ENCODE data around the gene NUMB.

Gene NUMB

DNA sequence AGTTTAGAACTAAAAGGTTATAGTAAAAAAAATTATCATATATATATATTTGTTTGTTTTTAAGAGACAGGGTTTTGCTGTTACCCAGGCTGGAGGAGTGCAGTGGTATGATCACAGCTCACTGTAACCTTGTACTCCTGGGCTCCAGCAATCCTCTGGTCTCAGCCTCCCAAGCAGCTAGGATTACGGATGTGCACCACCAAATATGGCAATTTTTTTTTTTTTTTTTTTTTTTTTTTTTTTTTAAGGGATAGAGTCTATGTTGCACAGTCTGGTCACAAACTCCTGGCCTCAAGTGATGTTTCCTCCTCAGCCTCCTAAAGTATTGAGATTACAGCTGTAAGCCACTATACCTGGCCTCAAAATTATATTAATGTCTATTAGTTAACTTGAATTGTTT, 172.4 kb downstream of the NUMB start:
- DNase-seq, result no peak

DNA sequence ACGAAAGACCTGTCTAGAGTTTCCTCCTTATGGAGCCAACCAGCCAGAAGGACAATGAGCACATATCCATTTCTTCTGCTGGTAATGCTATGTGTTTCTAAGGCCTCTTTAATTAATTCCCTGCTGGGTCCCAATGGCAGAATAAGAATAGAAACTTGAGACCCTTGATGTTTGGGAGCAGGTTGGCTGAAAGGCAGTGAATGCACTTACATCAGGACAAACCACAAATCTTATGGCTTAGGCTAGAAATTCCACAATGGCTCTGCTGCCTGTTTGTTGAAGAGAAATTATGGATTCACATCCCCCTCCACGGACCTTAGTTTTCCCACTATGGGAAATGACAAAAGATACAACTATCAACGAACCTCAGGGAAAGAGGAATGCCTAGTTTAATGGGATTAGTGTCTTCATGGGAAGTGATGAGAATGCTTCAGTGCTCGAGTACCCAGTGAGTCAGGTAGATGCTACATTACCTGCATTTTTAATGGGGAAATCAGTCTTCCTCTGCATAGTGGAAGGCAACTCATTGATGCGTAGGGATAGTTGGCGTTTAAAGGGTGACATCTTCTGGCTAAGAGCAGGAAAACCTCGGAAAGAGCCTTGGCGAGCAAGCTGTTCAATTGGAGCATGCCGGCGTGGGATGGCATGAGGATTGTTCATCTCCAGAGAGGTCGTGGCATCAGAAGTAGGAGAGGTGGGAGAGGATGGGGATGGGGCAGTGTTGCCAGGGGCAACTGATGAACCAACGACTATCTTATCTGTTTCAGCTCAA, 174.6 kb downstream of the NUMB start:
- DNase-seq, result no peak

DNA sequence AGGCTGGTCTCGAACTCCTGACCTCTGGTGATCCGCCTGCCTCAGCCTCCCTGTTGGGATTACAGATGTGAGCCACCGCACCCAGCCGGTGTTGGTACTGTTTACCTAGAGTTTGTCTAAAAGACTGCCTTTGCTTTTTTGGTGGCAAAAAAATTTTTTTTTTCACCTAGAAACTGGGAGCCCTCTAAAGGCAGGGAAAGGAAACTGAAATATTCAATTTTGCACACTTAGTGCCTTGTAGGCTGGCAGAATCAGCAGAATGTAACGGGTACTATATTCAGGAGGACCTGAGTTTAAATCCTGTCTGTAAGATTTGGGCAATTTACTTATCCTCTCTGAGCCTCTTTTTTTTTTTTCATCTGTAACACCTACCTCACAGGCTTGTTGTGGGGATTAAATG, 177.4 kb downstream of the NUMB start:
- no peak for DNase-seq

DNA sequence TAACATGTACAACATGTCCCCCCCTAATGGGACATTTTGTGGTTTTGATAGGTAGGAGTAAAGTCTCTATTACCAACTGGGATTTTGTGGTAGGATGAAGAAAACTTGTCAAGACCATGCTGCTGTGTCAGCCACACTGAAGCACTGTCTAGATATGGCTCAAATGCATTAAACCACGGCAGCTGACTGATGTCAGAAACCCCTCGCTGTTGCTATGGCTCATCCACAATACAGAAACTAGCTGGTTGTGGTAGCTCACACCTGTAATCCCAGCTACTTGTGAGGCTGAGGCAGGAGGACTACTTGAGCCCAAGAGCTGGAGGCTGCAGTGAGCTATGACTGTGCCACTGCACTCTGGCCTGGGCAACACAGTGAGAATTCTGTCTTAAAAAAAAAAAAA, 181.0 kb downstream of the NUMB start:
- no peak for DNase-seq

DNA sequence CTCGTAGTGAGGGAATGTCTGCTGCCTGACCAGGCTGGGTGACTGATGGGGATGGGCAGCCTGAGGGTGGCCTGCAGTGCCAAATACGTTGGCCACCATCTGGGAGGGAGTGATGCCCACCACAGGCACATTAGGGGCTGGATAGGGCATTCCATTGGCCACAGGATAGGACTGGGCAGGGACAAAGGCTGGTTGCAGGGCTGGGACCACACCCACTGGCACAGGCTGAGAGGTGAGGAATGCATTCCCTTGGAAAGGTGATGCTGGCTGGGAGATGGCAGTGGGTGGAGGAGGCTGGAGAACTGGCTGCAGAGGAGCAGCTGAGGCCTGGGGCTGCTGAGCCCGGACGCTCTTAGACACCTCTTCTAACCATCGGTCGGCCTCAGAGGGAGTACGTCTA, 181.5 kb downstream of the NUMB start:
- no peak for DNase-seq

DNA sequence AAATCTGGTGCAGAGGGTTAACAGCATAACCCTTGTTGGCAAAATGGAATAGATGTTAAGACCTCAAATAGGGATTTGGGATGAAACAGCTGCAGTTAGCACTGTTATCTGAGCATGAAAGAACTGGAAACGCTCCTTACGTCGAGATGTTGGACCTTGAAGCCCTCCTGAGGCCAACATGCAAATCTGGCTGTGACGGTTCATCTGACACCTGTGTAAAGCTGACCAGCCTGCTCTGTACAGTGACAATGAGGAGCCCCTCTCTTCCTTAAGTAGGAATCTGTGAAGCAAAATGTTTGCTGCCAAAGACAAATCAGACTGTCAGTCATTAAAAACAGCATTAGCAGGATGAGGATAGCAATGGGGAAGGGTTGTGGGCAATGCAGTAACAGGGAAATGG, 184.5 kb downstream of the NUMB start:
- no peak for DNase-seq

DNA sequence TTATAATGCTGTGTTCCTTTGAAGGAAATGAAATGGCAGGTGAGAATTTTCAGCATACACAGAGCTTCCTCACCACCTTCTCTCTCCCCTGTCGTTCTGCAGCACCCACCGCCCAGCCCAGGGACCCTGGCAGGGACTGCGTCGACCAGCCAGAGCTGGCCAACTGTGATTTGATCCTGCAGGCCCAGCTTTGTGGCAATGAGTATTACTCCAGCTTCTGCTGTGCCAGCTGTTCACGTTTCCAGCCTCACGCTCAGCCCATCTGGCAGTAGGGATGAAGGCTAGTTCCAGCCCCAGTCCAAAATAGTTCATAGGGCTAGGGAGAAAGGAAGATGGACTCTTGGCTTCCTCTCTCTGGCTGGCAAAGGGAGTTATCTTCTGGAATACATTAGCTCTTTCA, 186.0 kb downstream of the NUMB start:
- no peak for DNase-seq

DNA sequence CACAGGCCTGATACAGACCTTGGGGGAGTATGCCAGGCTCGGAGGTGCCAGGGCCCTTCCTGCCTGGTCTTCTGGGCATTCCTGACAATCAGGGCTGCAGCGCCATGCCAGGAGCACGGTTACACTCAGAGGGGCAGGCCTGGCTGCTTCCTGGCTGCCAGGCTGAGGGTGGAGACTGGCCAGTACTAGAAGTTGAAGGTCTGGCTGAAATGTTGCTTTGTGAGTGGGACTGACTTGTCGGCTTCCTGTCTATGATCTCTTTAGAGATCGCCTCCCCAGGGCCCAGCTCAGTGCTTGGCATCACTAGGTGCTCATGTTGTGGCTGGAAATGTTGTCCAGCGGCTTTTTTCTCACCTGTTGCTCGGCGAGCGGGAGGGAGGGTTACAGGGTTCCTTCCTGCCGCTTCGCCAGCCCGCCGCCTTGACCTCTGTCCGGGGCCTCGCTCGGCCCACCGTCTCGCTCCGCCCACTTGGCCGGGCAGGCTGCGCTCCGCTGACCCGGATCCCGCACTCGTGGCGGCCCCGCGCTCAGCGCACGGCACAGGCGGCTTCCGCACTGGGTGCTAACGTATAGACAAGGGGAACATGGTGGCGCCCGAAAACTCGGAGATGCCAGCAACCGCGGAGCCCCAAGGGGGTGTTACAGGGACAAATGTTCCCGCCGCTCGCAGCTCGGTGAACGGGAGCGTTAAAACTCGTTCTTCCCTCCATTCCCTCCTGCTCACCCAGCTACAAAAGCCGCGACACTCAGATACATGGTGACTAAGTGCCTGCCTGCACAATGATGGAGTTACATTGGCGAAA, 188.4 kb downstream of the NUMB start:
- no peak for DNase-seq

DNA sequence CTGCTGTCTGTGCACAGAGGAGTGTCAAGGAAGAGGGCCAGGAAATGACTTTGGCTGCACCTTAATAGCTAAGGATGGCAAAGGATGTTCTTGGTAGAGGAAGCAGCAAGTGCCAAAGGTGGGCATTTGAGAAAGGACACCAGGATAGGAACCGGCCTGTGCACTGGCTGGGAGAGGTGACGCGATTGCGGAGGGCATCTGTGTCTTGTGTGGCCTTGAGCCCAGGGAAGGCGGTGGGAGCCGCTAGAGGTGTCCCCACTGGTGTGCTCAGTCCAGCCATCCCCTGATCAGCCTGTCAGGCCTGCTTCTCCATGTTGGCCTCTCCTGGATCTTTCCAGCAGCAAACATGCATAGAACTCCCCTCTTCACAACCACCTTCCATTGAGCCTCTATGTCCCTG, 190.9 kb downstream of the NUMB start:
- no peak for DNase-seq

DNA sequence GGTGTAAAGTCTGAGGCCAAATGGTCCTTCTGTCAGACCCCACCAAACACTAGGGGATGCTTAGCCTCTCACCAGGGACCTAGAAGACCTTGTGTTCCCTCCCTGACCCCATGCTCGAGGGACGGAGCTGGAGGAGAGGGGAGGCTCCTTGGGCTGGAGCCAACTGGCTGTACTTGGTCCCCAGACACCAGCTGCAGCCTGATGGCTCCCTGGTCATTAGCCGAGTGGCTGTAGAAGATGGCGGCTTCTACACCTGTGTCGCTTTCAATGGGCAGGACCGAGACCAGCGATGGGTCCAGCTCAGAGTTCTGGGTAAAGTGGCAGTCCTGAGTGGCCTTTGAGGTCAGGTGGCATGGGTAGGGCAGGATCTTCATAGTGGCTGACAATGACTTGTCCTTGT, 192.0 kb downstream of the NUMB start:
- DNase-seq, result no peak

DNA sequence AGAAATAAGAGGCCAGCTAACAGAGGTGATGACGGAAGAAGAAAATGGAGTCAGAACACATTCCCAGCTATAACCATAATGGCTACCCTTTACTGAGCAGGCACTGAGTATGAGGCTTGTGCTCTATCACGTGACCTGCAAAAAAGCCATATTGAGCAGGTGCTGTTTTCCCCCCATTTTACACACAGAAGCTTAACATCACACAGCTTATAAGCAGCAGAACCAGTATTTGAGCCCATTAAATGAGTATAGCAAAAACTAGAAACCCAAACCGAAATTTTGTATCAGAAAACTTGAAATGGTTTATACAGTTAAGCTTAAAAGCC, 192.7 kb downstream of the NUMB start:
- no peak for DNase-seq

DNA sequence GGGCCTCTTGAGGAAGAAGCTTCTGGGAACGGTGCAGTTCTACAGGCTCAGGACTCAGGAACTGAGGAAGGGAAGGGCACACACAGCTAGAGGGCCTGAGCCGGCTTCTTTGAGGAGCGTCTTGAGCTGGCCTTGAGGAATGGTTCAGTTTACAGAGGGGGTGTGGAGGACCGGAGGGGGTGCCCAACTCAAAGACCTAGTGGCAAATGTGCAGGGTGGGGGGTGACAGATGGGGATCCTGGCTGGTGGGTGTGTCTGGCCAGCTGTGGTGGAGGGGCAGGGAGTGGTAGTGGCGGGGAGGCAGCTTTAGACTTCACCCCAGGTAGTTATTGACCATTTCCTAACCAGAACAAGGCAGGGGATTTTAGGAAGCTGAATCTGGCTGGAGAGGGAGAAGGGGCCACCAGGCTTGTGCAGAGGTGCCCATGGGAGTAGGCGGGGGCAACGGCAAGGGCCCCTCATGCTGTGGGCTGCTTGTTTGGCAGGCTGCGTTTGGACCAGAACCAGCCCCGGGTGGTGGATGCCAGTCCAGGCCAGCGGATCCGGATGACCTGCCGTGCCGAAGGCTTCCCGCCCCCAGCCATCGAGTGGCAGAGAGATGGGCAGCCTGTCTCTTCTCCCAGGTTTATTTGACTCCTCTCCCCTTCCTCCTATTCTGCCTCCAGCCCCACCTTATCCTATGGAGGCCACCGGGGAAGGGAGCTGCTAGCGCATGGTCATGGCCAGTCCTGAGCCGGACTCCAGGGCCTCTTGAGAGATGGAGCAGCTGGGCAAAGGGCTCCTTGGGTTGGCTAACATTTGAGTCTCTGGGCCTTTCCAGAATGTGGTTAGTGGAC, 193.2 kb downstream of the NUMB start:
- DNase-seq, result no peak

DNA sequence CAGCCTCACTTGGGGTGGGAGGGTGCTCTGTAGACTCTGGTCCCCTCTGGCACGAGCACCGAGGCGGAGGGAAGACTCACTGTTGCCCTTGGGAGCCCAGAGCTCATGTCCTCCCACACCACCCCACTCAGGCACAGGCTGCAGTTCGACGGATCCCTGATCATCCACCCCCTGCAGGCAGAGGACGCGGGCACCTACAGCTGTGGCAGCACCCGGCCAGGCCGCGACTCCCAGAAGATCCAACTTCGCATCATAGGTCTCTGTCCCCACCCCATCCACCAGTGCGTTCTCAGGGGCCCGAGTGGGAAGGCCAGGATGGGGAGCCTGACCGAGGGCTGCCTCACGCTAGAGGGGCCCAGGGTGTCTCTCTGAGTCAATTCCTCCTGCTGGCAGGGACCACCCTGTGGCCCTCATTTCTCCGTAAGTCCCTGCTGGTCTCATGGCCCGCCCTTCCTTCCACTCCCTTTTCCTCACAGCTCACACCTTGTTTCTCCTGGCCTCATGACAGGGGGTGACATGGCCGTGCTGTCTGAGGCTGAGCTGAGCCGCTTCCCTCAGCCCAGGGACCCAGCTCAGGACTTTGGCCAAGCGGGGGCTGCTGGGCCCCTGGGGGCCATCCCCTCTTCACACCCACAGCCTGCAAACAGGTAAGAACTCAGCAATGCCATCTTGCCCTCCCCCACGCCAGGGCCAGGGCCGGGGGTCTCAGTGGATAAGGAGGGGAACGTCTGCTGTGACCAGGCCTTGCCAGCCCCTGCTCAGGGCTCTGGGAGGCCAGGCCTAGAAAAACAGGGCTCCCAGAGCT, 194.1 kb downstream of the NUMB start:
- DNase-seq, result no peak

DNA sequence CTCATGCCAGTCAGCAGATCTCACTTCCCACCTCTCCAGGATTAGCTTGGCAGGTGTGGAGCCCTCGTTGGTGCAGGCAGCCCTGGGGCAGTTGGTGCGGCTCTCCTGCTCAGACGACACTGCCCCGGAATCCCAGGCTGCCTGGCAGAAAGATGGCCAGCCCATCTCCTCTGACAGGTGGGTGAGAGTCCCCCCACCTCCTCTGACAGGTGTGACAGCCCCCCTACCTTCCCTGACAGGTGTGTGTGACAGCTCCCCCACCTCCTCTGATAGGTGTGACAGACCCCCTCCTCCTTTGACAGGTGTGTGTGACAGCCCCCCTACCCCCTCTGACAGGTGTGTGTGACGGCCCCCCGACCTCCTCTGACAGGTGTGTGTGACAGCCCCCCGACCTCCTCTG, 194.7 kb downstream of the NUMB start:
- no peak for DNase-seq

DNA sequence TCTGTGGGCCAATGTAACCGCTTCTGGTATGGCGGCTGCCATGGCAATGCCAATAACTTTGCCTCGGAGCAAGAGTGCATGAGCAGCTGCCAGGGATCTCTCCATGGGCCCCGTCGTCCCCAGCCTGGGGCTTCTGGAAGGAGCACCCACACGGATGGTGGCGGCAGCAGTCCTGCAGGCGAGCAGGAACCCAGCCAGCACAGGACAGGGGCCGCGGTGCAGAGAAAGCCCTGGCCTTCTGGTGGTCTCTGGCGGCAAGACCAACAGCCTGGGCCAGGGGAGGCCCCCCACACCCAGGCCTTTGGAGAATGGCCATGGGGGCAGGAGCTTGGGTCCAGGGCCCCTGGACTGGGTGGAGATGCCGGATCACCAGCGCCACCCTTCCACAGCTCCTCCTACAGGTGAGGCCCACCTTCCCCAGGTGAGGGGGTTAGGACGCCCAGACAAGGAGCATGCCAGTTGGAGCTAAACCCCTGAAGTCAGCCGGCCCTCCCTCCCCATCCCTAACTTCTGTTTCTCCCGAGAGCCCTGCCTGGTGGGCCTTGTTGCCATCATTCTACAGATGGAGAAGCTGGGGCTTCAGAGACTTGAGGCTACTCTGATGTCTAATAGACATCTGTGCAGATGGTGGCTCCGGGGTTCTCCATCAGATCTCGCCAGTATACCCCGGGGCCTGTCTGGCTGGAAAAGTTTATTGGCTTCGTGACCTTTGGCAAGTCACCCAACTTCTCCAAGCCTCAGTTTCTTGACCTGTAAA, 195.7 kb downstream of the NUMB start:
- no peak for DNase-seq

DNA sequence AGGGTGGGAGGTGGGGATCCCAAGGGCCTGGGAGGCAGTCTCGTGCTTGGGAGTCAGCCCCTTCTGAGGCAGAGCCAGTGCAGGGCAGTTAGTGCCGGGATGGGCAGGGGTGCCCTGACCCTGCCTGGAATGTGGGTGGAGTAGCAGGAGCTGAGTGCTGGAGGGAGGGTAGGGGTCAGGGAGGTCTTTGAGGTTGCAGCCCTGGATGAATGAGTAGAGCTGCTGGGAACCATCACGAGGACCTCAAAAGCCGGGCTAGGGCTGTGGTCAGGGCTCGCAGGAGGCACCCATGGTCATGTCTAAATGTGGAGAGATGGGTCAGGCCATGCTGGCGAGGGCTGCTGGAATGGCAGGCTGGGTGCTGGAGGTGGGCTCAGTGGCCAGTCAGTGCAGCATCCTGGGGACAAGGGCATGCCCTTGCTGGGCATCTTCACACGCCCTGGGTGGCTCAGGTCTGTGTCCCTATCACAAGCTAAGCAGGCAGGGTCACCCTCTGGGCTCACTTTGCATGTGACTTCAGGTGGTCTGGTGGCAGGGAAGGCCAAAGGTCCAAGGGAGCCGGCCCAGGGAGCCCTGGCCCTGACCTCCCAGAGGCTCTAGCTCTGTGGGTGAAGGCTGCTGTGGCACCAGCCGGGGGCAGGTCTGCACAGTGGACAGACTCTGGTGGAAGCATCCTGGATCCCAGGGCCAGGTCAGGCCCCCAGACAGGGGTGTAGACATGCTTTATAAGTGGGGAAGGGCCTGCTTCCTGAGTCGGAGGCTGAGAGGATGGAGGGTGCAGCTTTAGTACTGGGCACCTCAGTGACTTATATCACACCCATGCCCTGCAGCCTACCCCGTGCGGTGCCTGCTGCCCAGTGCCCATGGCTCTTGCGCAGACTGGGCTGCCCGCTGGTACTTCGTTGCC, 196.6 kb downstream of the NUMB start:
- no peak for DNase-seq

DNA sequence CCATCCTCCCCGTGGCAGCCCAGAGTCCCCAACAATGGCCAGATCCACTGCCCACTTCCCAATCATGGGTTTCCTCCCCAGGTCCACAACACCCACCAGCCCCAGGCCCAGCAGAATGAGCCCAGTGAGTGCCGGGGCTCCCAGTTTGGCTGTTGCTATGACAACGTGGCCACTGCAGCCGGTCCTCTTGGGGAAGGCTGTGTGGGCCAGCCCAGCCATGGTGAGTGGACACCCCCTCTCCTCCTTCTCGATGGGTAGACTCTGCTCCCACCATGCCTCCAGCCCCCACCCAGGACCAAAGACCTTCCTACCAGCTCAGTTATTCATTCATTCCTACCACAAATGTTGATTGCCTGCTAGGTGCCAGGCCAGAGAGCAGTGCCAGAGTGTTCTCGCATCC, 197.3 kb downstream of the NUMB start:
- no peak for DNase-seq

DNA sequence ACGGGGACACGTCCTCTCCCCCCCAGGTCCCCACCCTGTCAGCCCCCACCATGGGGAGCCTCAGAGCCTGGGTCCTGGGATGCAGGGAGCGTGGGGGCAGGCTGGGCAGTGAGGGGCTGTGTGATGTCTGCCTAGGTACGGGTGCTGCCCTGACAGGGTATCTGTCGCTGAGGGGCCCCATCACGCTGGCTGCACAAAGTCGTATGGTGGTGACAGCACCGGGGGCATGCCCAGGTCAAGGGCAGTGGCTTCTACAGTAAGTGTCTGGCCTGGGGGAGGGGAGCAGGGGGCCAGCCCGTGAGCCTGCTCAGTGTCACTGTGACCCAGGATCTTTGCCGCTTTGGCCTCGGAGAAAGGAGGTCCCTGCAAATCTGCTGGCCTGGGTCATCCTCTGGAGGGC, 197.8 kb downstream of the NUMB start:
- no peak for DNase-seq

DNA sequence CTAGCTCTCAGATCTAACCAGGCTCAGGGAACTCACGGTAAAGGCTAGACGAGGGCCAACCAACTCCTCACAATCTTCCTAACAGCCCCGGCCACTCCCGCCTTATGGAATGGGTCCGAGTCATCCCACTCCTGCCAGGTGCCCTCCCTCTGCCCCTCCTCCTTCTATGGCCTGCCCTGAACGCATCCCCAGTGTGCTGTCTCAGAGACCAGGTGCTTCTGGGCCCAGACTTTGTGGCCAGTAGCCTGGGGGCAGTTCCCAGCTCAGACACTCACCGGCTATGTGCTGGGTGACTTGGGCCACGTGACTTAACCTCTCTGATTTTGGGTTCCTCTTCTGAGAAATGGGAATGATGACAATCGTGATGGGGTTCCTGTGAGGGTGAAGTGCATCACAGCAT, 198.5 kb downstream of the NUMB start:
- DNase-seq, result no peak

DNA sequence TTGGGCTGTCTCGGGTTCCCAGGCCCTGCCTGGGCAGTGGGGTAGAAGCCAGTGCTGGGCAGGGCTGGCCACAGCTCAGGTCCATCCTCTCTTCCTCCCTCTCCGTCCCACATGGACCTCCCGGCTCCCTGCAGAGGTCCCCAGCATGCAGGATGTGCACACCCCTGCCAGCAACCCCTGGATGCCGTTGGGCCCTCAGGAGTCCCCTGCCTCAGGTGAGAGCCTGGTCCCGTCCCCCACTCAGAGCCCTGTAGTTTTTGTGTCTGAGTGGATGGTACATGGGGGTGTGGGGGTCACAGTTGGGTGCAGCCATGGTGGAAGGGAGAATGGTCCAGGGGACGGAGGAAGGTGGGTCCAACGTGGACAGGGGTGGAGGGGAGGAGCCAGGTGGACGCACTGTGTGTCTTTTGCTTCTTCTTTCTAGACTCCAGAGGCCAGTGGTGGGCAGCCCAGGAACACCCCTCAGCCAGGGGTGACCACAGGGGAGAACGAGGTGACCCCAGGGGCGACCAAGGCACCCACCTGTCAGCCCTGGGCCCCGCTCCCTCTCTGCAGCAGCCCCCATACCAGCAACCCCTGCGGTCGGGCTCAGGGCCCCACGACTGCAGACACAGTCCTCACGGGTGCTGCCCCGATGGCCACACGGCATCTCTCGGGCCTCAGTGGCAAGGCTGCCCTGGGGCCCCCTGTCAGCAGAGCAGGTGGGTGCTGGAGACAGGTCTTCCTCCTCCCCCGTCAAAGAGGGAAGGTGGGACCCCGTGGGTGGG, 199.3 kb downstream of the NUMB start:
- DNase-seq, result no peak
